ENCODE results near the gene STAG2.

GRCh38 chrX:123976706-123977316 is 15.3 kb downstream of the STAG2 start:
- TF ChIP-seq POLR2AphosphoS5 (IDR thresholded peaks at IDR 0.05; ENCODE audit: low read depth, low read length) (no peak), TAF1 (IDR thresholded peaks at IDR 0.05; ENCODE audit: borderline replicate concordance, insufficient read depth, low read length) (no peak), SIN3A (IDR thresholded peaks at IDR 0.05; ENCODE audit: borderline replicate concordance, insufficient read depth, low read length) (no peak)
